Liver (tissue), 9 donors: ENCODE measurements around the gene NEURL1. TPM values are rescaled to one million over a fixed set of nuclear protein-coding genes. Genes with fewer than 3 reads are reported as not detected.

Source experiments
- DNase-seq: peaks from one replicate; pipeline ENCODE4 v3.0.0-alpha.2; 2017; ENCODE audit warnings: low spot score
- H3K27ac ChIP-seq, 2 donors: one replicate each; pipeline ENCODE4 v1.7.0; 2013; ENCODE audit warnings: inconsistent platforms in 2 of 2, low read length in 2 of 2, control low read depth in 1 of 2, low read depth in 1 of 2, mild to moderate bottlenecking in 1 of 2
- H3K27me3 ChIP-seq, 4 donors: one replicate each; pipeline versions ENCODE4 v1.6.1 to v1.7.0; 2013; ENCODE audit warnings: low read length in 3 of 4, inconsistent platforms in 1 of 4, mild to moderate bottlenecking in 1 of 4, moderate library complexity in 1 of 4; ENCODE audit not compliant: control insufficient read depth in 4 of 4, insufficient read depth in 4 of 4
- H3K36me3 ChIP-seq, 4 donors: one replicate each; pipeline versions ENCODE4 v1.6.1 to v1.7.0; 2013; ENCODE audit warnings: low read length in 3 of 4, mild to moderate bottlenecking in 3 of 4, low read depth in 1 of 4, moderate library complexity in 1 of 4; ENCODE audit not compliant: control insufficient read depth in 4 of 4, insufficient read depth in 3 of 4
- H3K4me1 ChIP-seq, 4 donors: one replicate each; pipeline versions ENCODE4 v1.6.1 to v1.7.0; 2013; ENCODE audit warnings: low read length in 3 of 4, mild to moderate bottlenecking in 3 of 4, moderate library complexity in 1 of 4; ENCODE audit not compliant: control insufficient read depth in 4 of 4, insufficient read depth in 4 of 4
- H3K4me3 ChIP-seq, 3 donors: one replicate each; pipeline versions ENCODE4 v1.6.1 to v1.7.0; 2013; ENCODE audit warnings: low read length in 3 of 3, control low read depth in 1 of 3, low read depth in 1 of 3, mild to moderate bottlenecking in 1 of 3
- H3K9ac ChIP-seq, 2 donors: one replicate each; pipeline ENCODE4 v1.7.0; 2013; ENCODE audit warnings: low read length in 2 of 2, mild to moderate bottlenecking in 2 of 2, moderate library complexity in 2 of 2, control low read depth in 1 of 2, low read depth in 1 of 2
- H3K9me3 ChIP-seq, 4 donors: one replicate each; pipeline versions ENCODE4 v1.6.1 to v1.7.0; 2013; ENCODE audit warnings: low read length in 3 of 4; ENCODE audit not compliant: control insufficient read depth in 4 of 4
- ATF3 ChIP-seq: IDR thresholded peaks from 2 replicates; pipeline ENCODE4 v1.6.1; 2016; ENCODE audit warnings: antibody characterized with exemption
- CTCF ChIP-seq: fragments of 150-350 bp; IDR thresholded peaks from 2 replicates; pipeline ENCODE4 v1.5.1; 2017; ENCODE audit warnings: improper control_type of control experiment, low read depth, low read length; ENCODE audit not compliant: missing input control
- EGR1 ChIP-seq, 2 donors: IDR thresholded peaks; 2 replicates each; pipeline ENCODE4 v1.6.1; 2016 to 2018; ENCODE audit warnings: antibody characterized with exemption in 2 of 2, low read depth in 2 of 2
- FOXA1 ChIP-seq: IDR thresholded peaks from 2 replicates; pipeline ENCODE4 v1.6.1; 2016; ENCODE audit warnings: antibody characterized with exemption
- FOXA2 ChIP-seq: IDR thresholded peaks from 2 replicates; pipeline ENCODE4 v1.6.1; 2016; ENCODE audit warnings: antibody characterized with exemption
- GABPA ChIP-seq, 2 donors: IDR thresholded peaks in 1 of 2; conservative IDR thresholded peaks in 1 of 2; 2 replicates each; pipeline ENCODE4 v1.6.1; 2016; ENCODE audit warnings: antibody characterized with exemption in 2 of 2, mild to moderate bottlenecking in 1 of 2, moderate library complexity in 1 of 2
- HNF4G ChIP-seq: IDR thresholded peaks from 2 replicates; pipeline ENCODE4 v1.6.1; 2016; ENCODE audit warnings: antibody characterized with exemption
- JUND ChIP-seq, 2 donors: IDR thresholded peaks; 2 replicates each; pipeline ENCODE4 v1.6.1; 2016; ENCODE audit warnings: antibody characterized with exemption in 2 of 2
- MAX ChIP-seq: IDR thresholded peaks from 2 replicates; pipeline ENCODE4 v1.6.1; 2016; ENCODE audit warnings: antibody characterized with exemption
- NR2F2 ChIP-seq: IDR thresholded peaks from 2 replicates; pipeline ENCODE4 v1.6.1; 2016; ENCODE audit warnings: antibody characterized with exemption
- RAD21 ChIP-seq, 2 donors: IDR thresholded peaks; 2 replicates each; pipeline ENCODE4 v1.6.1; 2016; ENCODE audit warnings: antibody characterized with exemption in 2 of 2, mild to moderate bottlenecking in 2 of 2
- REST ChIP-seq: IDR thresholded peaks from 2 replicates; pipeline ENCODE4 v1.6.1; 2016; ENCODE audit warnings: antibody characterized with exemption, mild to moderate bottlenecking
- RXRA ChIP-seq, 2 donors: IDR thresholded peaks; 2 replicates each; pipeline ENCODE4 v1.6.1; 2017 to 2018; ENCODE audit warnings: antibody characterized with exemption in 2 of 2, mild to moderate bottlenecking in 1 of 2
- SP1 ChIP-seq: IDR thresholded peaks from 2 replicates; pipeline ENCODE4 v1.6.1; 2018; ENCODE audit warnings: antibody characterized with exemption, mild to moderate bottlenecking
- TAF1 ChIP-seq: conservative IDR thresholded peaks from 2 replicates; pipeline ENCODE4 v1.6.1; 2016; ENCODE audit warnings: antibody characterized with exemption, mild to moderate bottlenecking
- YY1 ChIP-seq: IDR thresholded peaks from 2 replicates; pipeline ENCODE4 v1.6.1; 2016; ENCODE audit warnings: antibody characterized with exemption, mild to moderate bottlenecking
- ZBTB33 ChIP-seq: IDR thresholded peaks from 2 replicates; pipeline ENCODE4 v1.6.1; 2016; ENCODE audit warnings: antibody characterized with exemption
- WGBS: extraction: QIAGEN DNeasy Blood & Tissue Kit; methylation state at CpG from one replicate; pipeline ENCODE4 v1.1.7; 2013; 5-methylcytosine and 5-hydroxymethylcytosine counted together
- polyA plus RNA-seq, 2 donors: library from polyadenylated mRNA; stranded (reverse) in 1 of 2; unstranded in 1 of 2; fragments of 200-250 nt in 1 of 2; fragments of >200 nt in 1 of 2; fragmentation: Nextera tagmentation in 1 of 2; extraction: Ambion mirVana in 1 of 2; gene quantifications; one replicate each; pipeline versions ENCODE4 v1.2.1 to v1.2.3, GENCODE V29; 2013 to 2015
- total RNA-seq, 2 donors: library from RNA; depleted of rRNA; stranded (reverse); fragments of >200 nt; gene quantifications; one replicate each; pipeline ENCODE4 v1.2.3, GENCODE V29; 2014
- donor health status: healthy.
- donor health status: healthy.
- donor health status: healthy.
- donor health status: healthy.
- donor health status: healthy.

NEURL1 gene
- total and polyA plus RNA-seq, 4 donors, result 0.11 to 3.9 (median 0.74) TPM

- 90% methylated on average over 34 of the region's 34 CpGs for WGBS
- peaks cover 3 to 28% (median 13%) of the 10 kb centered on the region in 4 donors for H3K36me3 ChIP-seq
- no peak overlapping the region for H3K9ac ChIP-seq
- H3K9me3 ChIP-seq, result no peaks in the 10 kb centered on the region
- peaks cover 0 to 5% (median 2%) of the 10 kb centered on the region in 4 donors for H3K4me1 ChIP-seq
- DNase-seq, result no peak
- H3K4me3 ChIP-seq, result no peak overlapping the region
- peak overlapping the region in 1 of 2 donors; percentile 3 for H3K27ac ChIP-seq
- H3K27me3 ChIP-seq, result no peaks in the 10 kb centered on the region
- TF ChIP-seq EGR1 (IDR thresholded peaks at IDR 0.05; ENCODE audit: low read depth in 2 of 2) (no peak), JUND (IDR thresholded peaks at IDR 0.05) (no peak), YY1 (no peak), RAD21 (IDR thresholded peaks at IDR 0.05) (no peak), FOXA1 (no peak), MAX (no peak), ATF3 (no peak), HNF4G (no peak), NR2F2 (no peak), CTCF (no peak), RXRA (IDR thresholded peaks at IDR 0.05) (no peak), ZBTB33 (no peak), SP1 (no peak), TAF1 (no peak), FOXA2 (no peak), REST (no peak), GABPA (IDR thresholded peaks at IDR 0.05 in 1 of 2, conservative IDR thresholded peaks at IDR 0.05 in 1 of 2) (no peak)
Measured at GRCh38 chr10:103449208-103450144, 44.0 kb upstream of the NEURL1 start.
